HUES48 (cell line): ENCODE data around the gene SOX6.

ENCODE experiments used
- H3K27ac ChIP-seq: one replicate; pipeline ENCODE4 v1.7.0; 2013; ENCODE audit warnings: low read depth, low read length, inconsistent platforms
- H3K27me3 ChIP-seq: 2 replicates; pipeline ENCODE4 v1.6.1; 2013; ENCODE audit warnings: mild to moderate bottlenecking, low read length; ENCODE audit not compliant: control insufficient read depth, insufficient read depth
- H3K36me3 ChIP-seq: 2 replicates; pipeline ENCODE4 v1.6.1; 2013; ENCODE audit warnings: low read length; ENCODE audit not compliant: control insufficient read depth, insufficient read depth
- H3K4me1 ChIP-seq: 2 replicates; pipeline ENCODE4 v1.6.1; 2013; ENCODE audit warnings: mild to moderate bottlenecking, low read length; ENCODE audit not compliant: control insufficient read depth, insufficient read depth
- H3K4me3 ChIP-seq: 2 replicates; pipeline ENCODE4 v1.5.1; 2013; ENCODE audit warnings: mild to moderate bottlenecking, low read depth, low read length
- H3K9ac ChIP-seq: 2 replicates; pipeline ENCODE4 v1.6.1; 2013; ENCODE audit warnings: mild to moderate bottlenecking, low read depth, low read length, moderate library complexity
- H3K9me3 ChIP-seq: 2 replicates; pipeline ENCODE4 v1.6.1; 2013; ENCODE audit warnings: low read length; ENCODE audit not compliant: control insufficient read depth, insufficient read depth

Gene SOX6

GRCh38 chr11:16341853-16342252 is 14.5 kb downstream of the SOX6 start:
- no peak overlapping the region for H3K27ac ChIP-seq
- H3K36me3 ChIP-seq = no peaks in the 10 kb centered on the region
- H3K9ac ChIP-seq = no peak overlapping the region
- H3K9me3 ChIP-seq = no peaks in the 10 kb centered on the region
- H3K4me3 ChIP-seq = no peak overlapping the region
- H3K4me1 ChIP-seq = no peaks in the 10 kb centered on the region
- no peaks in the 10 kb centered on the region for H3K27me3 ChIP-seq

GRCh38 chr11:16338393-16338792 is 18.0 kb downstream of the SOX6 start:
- Histone ChIP-seq H3K9ac (no peak overlapping the region), H3K27ac (no peak overlapping the region)

GRCh38 chr11:16337421-16338213 is 18.7 kb downstream of the SOX6 start:
- H3K27ac ChIP-seq = no peak overlapping the region
- H3K4me1 ChIP-seq = no peaks in the 10 kb centered on the region
- H3K9me3 ChIP-seq = no peaks in the 10 kb centered on the region

More at GRCh38 chr11:16338393-16338792, 18.0 kb downstream of the SOX6 start:
- H3K4me1 ChIP-seq = no peaks in the 10 kb centered on the region
- H3K9me3 ChIP-seq = no peaks in the 10 kb centered on the region
- H3K36me3 ChIP-seq = no peaks in the 10 kb centered on the region
- H3K27me3 ChIP-seq = no peaks in the 10 kb centered on the region
- no peak overlapping the region for H3K4me3 ChIP-seq

GRCh38 chr11:16336721-16337120 is 19.6 kb downstream of the SOX6 start:
- Histone ChIP-seq H3K9me3 (no peaks in the 10 kb centered on the region), H3K4me1 (no peaks in the 10 kb centered on the region), H3K4me3 (no peak overlapping the region), H3K27me3 (no peaks in the 10 kb centered on the region), H3K27ac (no peak overlapping the region), H3K36me3 (no peaks in the 10 kb centered on the region), H3K9ac (no peak overlapping the region)

More at GRCh38 chr11:16337421-16338213, 18.7 kb downstream of the SOX6 start:
- no peak overlapping the region for H3K9ac ChIP-seq
- no peak overlapping the region for H3K4me3 ChIP-seq
- no peaks in the 10 kb centered on the region for H3K27me3 ChIP-seq
- H3K36me3 ChIP-seq = no peaks in the 10 kb centered on the region

- Histone ChIP-seq H3K27me3 (no peaks in the 10 kb centered on the region), H3K4me3 (no peak overlapping the region), H3K36me3 (no peaks in the 10 kb centered on the region), H3K9me3 (no peaks in the 10 kb centered on the region), H3K4me1 (no peaks in the 10 kb centered on the region), H3K9ac (no peak overlapping the region), H3K27ac (no peak overlapping the region)
These were observed 20.1 kb downstream of the SOX6 start for GRCh38 chr11:16336204-16336603.

GRCh38 chr11:16335236-16335962 is 20.9 kb downstream of the SOX6 start:
- Histone ChIP-seq H3K27ac (no peak overlapping the region), H3K9me3 (no peaks in the 10 kb centered on the region), H3K9ac (no peak overlapping the region), H3K4me3 (no peak overlapping the region), H3K27me3 (no peaks in the 10 kb centered on the region), H3K4me1 (no peaks in the 10 kb centered on the region), H3K36me3 (no peaks in the 10 kb centered on the region)

- no peak overlapping the region for H3K9ac ChIP-seq
- no peaks in the 10 kb centered on the region for H3K4me1 ChIP-seq
- H3K27ac ChIP-seq = no peak overlapping the region
- H3K9me3 ChIP-seq = no peaks in the 10 kb centered on the region
- H3K36me3 ChIP-seq = no peaks in the 10 kb centered on the region
- H3K27me3 ChIP-seq = no peaks in the 10 kb centered on the region
- no peak overlapping the region for H3K4me3 ChIP-seq
These were observed 29.6 kb downstream of the SOX6 start for GRCh38 chr11:16326679-16327297.

- H3K9ac ChIP-seq = no peak overlapping the region
These were observed 34.2 kb downstream of the SOX6 start for GRCh38 chr11:16322190-16322589.

GRCh38 chr11:16321148-16321547 is 35.2 kb downstream of the SOX6 start:
- H3K27me3 ChIP-seq = no peaks in the 10 kb centered on the region
- H3K9me3 ChIP-seq = no peaks in the 10 kb centered on the region
- H3K27ac ChIP-seq = no peak overlapping the region
- no peaks in the 10 kb centered on the region for H3K36me3 ChIP-seq
- H3K9ac ChIP-seq = no peak overlapping the region
- no peaks in the 10 kb centered on the region for H3K4me1 ChIP-seq
- no peak overlapping the region for H3K4me3 ChIP-seq

More at GRCh38 chr11:16322190-16322589, 34.2 kb downstream of the SOX6 start:
- no peaks in the 10 kb centered on the region for H3K9me3 ChIP-seq
- no peaks in the 10 kb centered on the region for H3K36me3 ChIP-seq
- H3K4me3 ChIP-seq = no peak overlapping the region
- H3K4me1 ChIP-seq = no peaks in the 10 kb centered on the region
- H3K27ac ChIP-seq = no peak overlapping the region
- H3K27me3 ChIP-seq = no peaks in the 10 kb centered on the region

GRCh38 chr11:16318320-16318719 is 38.0 kb downstream of the SOX6 start:
- no peaks in the 10 kb centered on the region for H3K36me3 ChIP-seq
- H3K27ac ChIP-seq = no peak overlapping the region
- H3K27me3 ChIP-seq = no peaks in the 10 kb centered on the region
- no peak overlapping the region for H3K9ac ChIP-seq
- H3K4me1 ChIP-seq = no peaks in the 10 kb centered on the region
- no peaks in the 10 kb centered on the region for H3K9me3 ChIP-seq
- no peak overlapping the region for H3K4me3 ChIP-seq

- Histone ChIP-seq H3K4me3 (no peak overlapping the region), H3K27ac (no peak overlapping the region), H3K9ac (no peak overlapping the region), H3K9me3 (no peaks in the 10 kb centered on the region), H3K36me3 (no peaks in the 10 kb centered on the region), H3K27me3 (no peaks in the 10 kb centered on the region), H3K4me1 (no peaks in the 10 kb centered on the region)
These were observed 38.6 kb downstream of the SOX6 start for GRCh38 chr11:16317712-16318111.
